ENCODE results near the gene STAT2. TPM values are rescaled to one million over a fixed set of nuclear protein-coding genes. Genes with fewer than 3 reads are reported as not detected.

The STAT2 gene
- total and polyA plus RNA-seq, 9 of the 15 experiments (the other 6 are each of a cell fraction or from before 2014, with no cell fraction given) = 15.5 to 46.9 (median 40.1) TPM

GRCh38 chr12:56336361-56337167 lies 23.3 kb downstream of the STAT2 start (continued):
- TF ChIP-seq CREB5 (CRISPR knock-in tag; IDR thresholded peaks at IDR 0.05) (no peak; the same call in 1 of the 2 replicates), NFE2L1 (tag; IDR thresholded peaks at IDR 0.05; ENCODE audit: borderline replicate concordance, low read depth) (no peak), SRSF9 (IDR thresholded peaks at IDR 0.05; ENCODE audit: borderline replicate concordance, low read depth, low read length) (no peak), RBM39 (optimal IDR thresholded peaks at IDR 0.05; ENCODE audit: low read depth, low read length) (no peak), ZNF79 (CRISPR knock-in tag; IDR thresholded peaks at IDR 0.05; ENCODE audit: low read depth) (no peak), ATF1 (CRISPR knock-in tag; IDR thresholded peaks at IDR 0.05) (no peak), ATF1 (tag; IDR thresholded peaks at IDR 0.05) (peak; percentile 94), ZNF384 (IDR thresholded peaks at IDR 0.05; ENCODE audit: low read depth, low read length) (peak; percentile 73), ATF6 (CRISPR knock-in tag; IDR thresholded peaks at IDR 0.05) (no peak), ZNF12 (CRISPR knock-in tag; IDR thresholded peaks at IDR 0.05) (no peak), BRD9 (IDR thresholded peaks at IDR 0.05; ENCODE audit: low read depth, partially characterized antibody) (peak; percentile 47), ZNF41 (CRISPR knock-in tag; conservative IDR thresholded peaks at IDR 0.05) (no peak), ZNF354B (CRISPR knock-in tag; IDR thresholded peaks at IDR 0.05) (no peak), ZNF347 (CRISPR knock-in tag; IDR thresholded peaks at IDR 0.05; ENCODE audit: low read depth) (no peak), FOXA1 (IDR thresholded peaks at IDR 0.05; ENCODE audit: borderline replicate concordance) (no peak), CHD1 (IDR thresholded peaks at IDR 0.05; ENCODE audit: low read length) (no peak), JUN (IDR thresholded peaks at IDR 0.05; ENCODE audit: borderline replicate concordance, low read depth, low read length) (peak; percentile 86), JUN (CRISPR knock-in tag; IDR thresholded peaks at IDR 0.05; ENCODE audit: borderline replicate concordance) (peak; percentile 87; the same call in 1 of the 2 replicates), KLF16 (IDR thresholded peaks at IDR 0.05) (no peak), RUNX1 (IDR thresholded peaks at IDR 0.05; ENCODE audit: low read depth) (no peak), CREB3 (tag; conservative IDR thresholded peaks at IDR 0.05; ENCODE audit: low read depth) (peak; percentile 61; the same call in 1 of the 2 replicates)

Measured in K562 (cell line).